Fibroblast of lung (primary cell): ENCODE data around the gene UBAP1.

Source experiments
- CTCF ChIP-seq, 2 donors: IDR thresholded peaks in 1 of 2; conservative IDR thresholded peaks in 1 of 2; 1 replicate in 1 of 2; 2 replicates in 1 of 2; pipeline ENCODE4 v1.5.1; 2011 to 2012; ENCODE audit warnings: low read length in 2 of 2, control low read depth in 1 of 2, inconsistent platforms in 1 of 2, low read depth in 1 of 2, mild to moderate bottlenecking in 1 of 2
- EZH2 ChIP-seq: IDR thresholded peaks from 2 replicates; pipeline ENCODE4 v1.5.1; 2012; ENCODE audit warnings: low read length, control low read depth, mild to moderate bottlenecking; ENCODE audit errors: missing control alignments

- TF ChIP-seq CTCF (conservative IDR thresholded peaks at IDR 0.05 in 1 of 2, IDR thresholded peaks at IDR 0.05 in 1 of 2; ENCODE audit: low read depth in 1 of 2, low read length in 2 of 2) = no peak
- no peak for TF ChIP-seq EZH2
These were observed 77.3 kb downstream of the UBAP1 start for GRCh38 chr9:34256104-34256503.
